Esophagus squamous epithelium (tissue), 5 donors: Measurements from ENCODE around the gene CFAP92. TPM values are rescaled to one million over a fixed set of nuclear protein-coding genes. Genes with fewer than 3 reads are reported as not detected.

Experiments
- DNase-seq: peaks from one replicate; lab custom pipeline; 2025; lab: John Stamatoyannopoulos, UW
- H3K27ac ChIP-seq, 4 donors: fragments of 200-600 bp; sonication (generic); one replicate each; pipeline ENCODE4 v1.5.1; 2016 to 2019; ENCODE audit warnings: mild to moderate bottlenecking in 1 of 4
- H3K27me3 ChIP-seq, 4 donors: fragments of 200-600 bp; sonication (generic); 1 replicate in 3 of 4; 2 replicates in 1 of 4; pipeline versions ENCODE4 v1.5.1 to v1.6.0; 2017 to 2021; ENCODE audit warnings: antibody characterized with exemption in 1 of 4
- H3K36me3 ChIP-seq, 3 donors: fragments of 200-600 bp; sonication (generic); one replicate each; pipeline ENCODE4 v1.5.1; 2016 to 2019
- H3K4me1 ChIP-seq, 3 donors: fragments of 200-600 bp; sonication (generic); one replicate each; pipeline ENCODE4 v1.5.1; 2017 to 2019
- H3K4me3 ChIP-seq, 4 donors: fragments of 200-600 bp; sonication (generic); 1 replicate in 3 of 4; 2 replicates in 1 of 4; pipeline ENCODE4 v1.5.1; 2016 to 2019; ENCODE audit warnings: mild to moderate bottlenecking in 2 of 4, moderate library complexity in 1 of 4
- H3K9me3 ChIP-seq, 3 donors: fragments of 200-600 bp; sonication (generic); one replicate each; pipeline ENCODE4 v1.5.1; 2016 to 2019
- CTCF ChIP-seq, 6 experiments: fragments of 450-650 bp in 4 of 6; fragments of 200-600 bp in 2 of 6; sonication (generic) in 2 of 6; IDR thresholded peaks; one replicate each; pipeline ENCODE4 v1.5.1; 2016 to 2019; ENCODE audit warnings: antibody characterized with exemption in 6 of 6, mild to moderate bottlenecking in 4 of 6, moderate library complexity in 4 of 6
- POLR2A ChIP-seq, 4 donors: fragments of 450-650 bp; IDR thresholded peaks; one replicate each; pipeline ENCODE4 v1.6.1; 2017; ENCODE audit warnings: antibody characterized with exemption in 4 of 4, mild to moderate bottlenecking in 4 of 4, moderate library complexity in 3 of 4
- WGBS, 2 donors: methylation state at CpG; one replicate each; pipeline ENCODE4 v1.1.5; 2018; 5-methylcytosine and 5-hydroxymethylcytosine counted together
- intact Hi-C: fragments of 100-400 bp; cut with DNase I; formaldehyde crosslinking; loops from one replicate; pipeline ENCODE4 v1.15.0; 2022
- total RNA-seq, 4 donors: library from RNA; depleted of rRNA; stranded (reverse); fragments of >200 nt; gene quantifications; one replicate each; pipeline ENCODE4 v1.1.0, GENCODE V29; 2016
- donor health status: DM: yes; HTN: yes; CAD: no.

The CFAP92 gene
- total RNA-seq, 4 donors from 2014 or later: 0.40 to 1.4 (median 0.98) TPM

- no peaks in the 10 kb centered on the region for H3K9me3 ChIP-seq
- no peak overlapping the region for H3K4me3 ChIP-seq
- peaks cover 0 to 5% (median 0%) of the 10 kb centered on the region in 3 donors for H3K36me3 ChIP-seq
- DNase-seq: no peak
- no peaks in the 10 kb centered on the region for H3K4me1 ChIP-seq
- WGBS, 2 donors: 71 to 75% methylated on average over 6 to 7 of the region's 10 CpGs
- no peak overlapping the region for H3K27ac ChIP-seq
- H3K27me3 ChIP-seq: peaks cover 0 to 20% (median 0%) of the 10 kb centered on the region in 4 donors
- intact Hi-C loops: no loop called here
- TF ChIP-seq POLR2A (IDR thresholded peaks at IDR 0.05): no peak
- no peak for TF ChIP-seq CTCF (IDR thresholded peaks at IDR 0.05)
Observed at GRCh38 chr3:129038121-129038855, 44.4 kb upstream of the CFAP92 start.

GRCh38 chr3:129037093-129037419 is 43.2 kb upstream of the CFAP92 start:
- intact Hi-C loops: no loop called here
- Histone ChIP-seq H3K27ac (no peak overlapping the region), H3K9me3 (no peaks in the 10 kb centered on the region), H3K4me3 (no peak overlapping the region), H3K27me3 (peaks cover 0 to 20% (median 0%) of the 10 kb centered on the region in 4 donors), H3K4me1 (no peaks in the 10 kb centered on the region), H3K36me3 (peaks cover 0 to 13% (median 0%) of the 10 kb centered on the region in 3 donors)
- no peak for DNase-seq
- WGBS, 2 donors: 9 to 86% methylated on average over 2 of the region's 2 CpGs
- TF ChIP-seq CTCF (IDR thresholded peaks at IDR 0.05): no peak
- no peak for TF ChIP-seq POLR2A (IDR thresholded peaks at IDR 0.05)

GRCh38 chr3:129036222-129037092 is 42.6 kb upstream of the CFAP92 start:
- intact Hi-C loops: no loop called here
- no peaks in the 10 kb centered on the region for H3K9me3 ChIP-seq
- TF ChIP-seq CTCF (IDR thresholded peaks at IDR 0.05) (no peak), POLR2A (IDR thresholded peaks at IDR 0.05) (no peak)
- H3K4me3 ChIP-seq: no peak overlapping the region
- H3K4me1 ChIP-seq: no peaks in the 10 kb centered on the region
- H3K27ac ChIP-seq: no peak overlapping the region
- 75 to 89% methylated on average over 5 to 7 of the region's 10 CpGs for WGBS, 2 donors
- peaks cover 0 to 13% (median 0%) of the 10 kb centered on the region in 3 donors for H3K36me3 ChIP-seq
- no peak for DNase-seq
- peaks cover 0 to 20% (median 0%) of the 10 kb centered on the region in 4 donors for H3K27me3 ChIP-seq

GRCh38 chr3:129035360-129036221 is 41.7 kb upstream of the CFAP92 start:
- no peak for DNase-seq
- no peaks in the 10 kb centered on the region for H3K9me3 ChIP-seq
- peaks cover 0 to 20% (median 0%) of the 10 kb centered on the region in 4 donors for H3K27me3 ChIP-seq
- H3K27ac ChIP-seq: no peak overlapping the region
- WGBS, 2 donors: 78 to 80% methylated on average over 10 of the region's 11 CpGs
- intact Hi-C loops: no loop called here
- H3K4me3 ChIP-seq: no peak overlapping the region
- H3K4me1 ChIP-seq: no peaks in the 10 kb centered on the region
- TF ChIP-seq POLR2A (IDR thresholded peaks at IDR 0.05): no peak
- TF ChIP-seq CTCF (IDR thresholded peaks at IDR 0.05): no peak
- peaks cover 0 to 13% (median 0%) of the 10 kb centered on the region in 3 donors for H3K36me3 ChIP-seq
